Memory B cell (primary cell): ENCODE data around the gene VPS26C.

Experiments used
- ATAC-seq: fragments of 150-1000 bp; cut with Tn5 transposase; 2 replicates; pipeline ENCODE4 v1.10.0; 2021; ENCODE audit warnings: low read depth, mild to moderate bottlenecking, moderate library complexity
- DNase-seq, 2 donors: peaks; one replicate each; pipeline ENCODE4 v3.0.0; 2022; ENCODE audit warnings: low spot score in 2 of 2
- H3K27ac Mint-ChIP-seq: one replicate; pipeline ENCODE4 v1.8.0; 2022; ENCODE audit warnings: mild to moderate bottlenecking, moderate library complexity, mixed read lengths
- H3K27me3 Mint-ChIP-seq: one replicate; pipeline ENCODE4 v1.8.0; 2022; ENCODE audit warnings: mixed read lengths
- H3K36me3 Mint-ChIP-seq: one replicate; pipeline ENCODE4 v1.8.0; 2022; ENCODE audit warnings: mild to moderate bottlenecking, mixed read lengths
- H3K4me1 Mint-ChIP-seq: one replicate; pipeline ENCODE4 v1.8.0; 2022; ENCODE audit warnings: mixed read lengths
- H3K4me3 Mint-ChIP-seq: one replicate; pipeline ENCODE4 v1.8.0; 2022; ENCODE audit warnings: mild to moderate bottlenecking, moderate library complexity, mixed read lengths
- H3K9me3 Mint-ChIP-seq: one replicate; pipeline ENCODE4 v1.8.0; 2022; ENCODE audit warnings: mixed read lengths

The VPS26C gene

DNA sequence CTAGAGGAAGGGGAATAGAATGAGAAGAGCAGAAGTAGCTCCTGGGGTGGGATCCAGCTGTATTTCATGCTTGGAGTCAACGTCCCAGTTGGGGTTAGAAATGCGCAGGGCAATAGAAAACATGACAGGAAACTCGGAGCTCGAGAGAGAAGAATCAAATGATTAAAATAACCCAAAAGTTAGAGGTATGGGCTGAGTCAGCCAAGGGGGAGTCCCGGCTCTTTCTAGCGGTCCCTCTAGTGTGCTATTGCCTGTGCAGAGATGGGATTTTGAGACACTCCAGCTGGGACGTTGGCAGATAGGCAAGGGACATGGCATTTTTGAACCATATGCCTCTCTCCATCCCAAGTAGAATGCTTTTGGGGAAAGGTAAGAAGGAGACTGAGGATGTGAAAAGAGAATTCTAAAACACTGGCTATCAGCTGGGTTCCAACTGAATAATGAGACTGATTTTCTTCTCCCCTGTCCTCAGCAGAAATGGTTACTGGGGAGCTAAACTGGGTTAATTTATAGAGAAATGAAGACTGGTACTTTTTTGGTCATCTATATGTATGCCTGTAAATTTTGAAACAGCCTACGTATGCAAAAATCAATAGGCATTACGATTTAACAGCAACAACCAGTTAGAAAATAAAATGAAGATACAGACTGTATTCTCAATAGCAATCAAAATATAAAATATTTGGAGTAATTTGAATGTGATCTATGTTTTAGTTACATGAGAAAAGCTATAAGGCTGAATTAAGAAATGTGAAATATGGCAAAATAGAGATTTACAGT, 7.0 kb upstream of the VPS26C start:
- Mint-ChIP-seq H3K4me3 (no peak overlapping the region), H3K27me3 (peaks cover 6% of the 10 kb centered on the region), H3K36me3 (peaks cover 4% of the 10 kb centered on the region), H3K9me3 (no peaks in the 10 kb centered on the region), H3K4me1 (peaks cover 4% of the 10 kb centered on the region), H3K27ac (no peak overlapping the region)
- ATAC-seq (peak; percentile 46), DNase-seq (no peak)

DNA sequence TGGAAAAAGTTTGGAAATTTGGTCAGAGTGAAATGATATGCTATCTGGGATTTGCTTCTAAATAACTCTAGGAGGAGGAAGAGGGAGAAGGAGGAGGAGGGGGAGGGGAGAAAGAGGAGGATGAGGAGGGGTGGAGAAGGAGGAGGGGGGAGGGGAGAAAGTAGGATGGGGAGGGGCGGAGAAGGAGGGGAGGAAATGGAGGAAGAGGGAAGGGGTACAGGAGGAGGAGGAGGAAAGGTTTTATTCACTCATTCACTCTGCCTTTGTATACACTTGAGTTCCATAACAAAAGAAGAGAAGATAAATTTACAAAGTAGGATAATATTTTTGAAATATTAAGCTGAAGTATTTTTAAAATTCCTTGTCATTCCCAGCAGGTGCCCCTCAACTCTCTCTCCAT, 6.3 kb upstream of the VPS26C start:
- no peak for ATAC-seq
- DNase-seq: no peak
- Mint-ChIP-seq H3K4me3 (no peak overlapping the region), H3K4me1 (peaks cover 4% of the 10 kb centered on the region), H3K9me3 (no peaks in the 10 kb centered on the region), H3K27me3 (peaks cover 6% of the 10 kb centered on the region), H3K36me3 (peaks cover 4% of the 10 kb centered on the region), H3K27ac (no peak overlapping the region)

DNA sequence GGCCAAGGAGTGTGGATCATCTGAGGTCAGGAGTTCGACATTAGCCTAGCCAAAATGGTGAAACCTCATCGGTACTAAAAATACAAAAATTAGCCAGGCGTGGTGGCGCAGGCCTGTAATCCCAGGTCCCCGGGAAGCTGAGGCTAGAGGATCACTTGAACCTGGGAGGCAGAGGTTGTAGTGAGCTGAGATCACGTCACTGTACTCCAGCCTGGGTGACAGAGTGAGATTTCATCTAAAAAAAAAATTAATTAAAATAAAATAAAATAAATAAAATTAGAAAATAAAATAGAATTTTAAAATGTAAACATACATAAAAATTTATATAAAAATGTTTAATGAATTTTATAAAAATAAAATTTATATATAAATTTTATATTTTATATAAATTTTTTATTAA, 5.8 kb upstream of the VPS26C start:
- peaks cover 4% of the 10 kb centered on the region for H3K4me1 Mint-ChIP-seq
- no peak overlapping the region for H3K4me3 Mint-ChIP-seq
- DNase-seq: no peak
- no peak overlapping the region for H3K27ac Mint-ChIP-seq
- peaks cover 6% of the 10 kb centered on the region for H3K27me3 Mint-ChIP-seq
- ATAC-seq: no peak
- H3K9me3 Mint-ChIP-seq: no peaks in the 10 kb centered on the region
- H3K36me3 Mint-ChIP-seq: peaks cover 4% of the 10 kb centered on the region

DNA sequence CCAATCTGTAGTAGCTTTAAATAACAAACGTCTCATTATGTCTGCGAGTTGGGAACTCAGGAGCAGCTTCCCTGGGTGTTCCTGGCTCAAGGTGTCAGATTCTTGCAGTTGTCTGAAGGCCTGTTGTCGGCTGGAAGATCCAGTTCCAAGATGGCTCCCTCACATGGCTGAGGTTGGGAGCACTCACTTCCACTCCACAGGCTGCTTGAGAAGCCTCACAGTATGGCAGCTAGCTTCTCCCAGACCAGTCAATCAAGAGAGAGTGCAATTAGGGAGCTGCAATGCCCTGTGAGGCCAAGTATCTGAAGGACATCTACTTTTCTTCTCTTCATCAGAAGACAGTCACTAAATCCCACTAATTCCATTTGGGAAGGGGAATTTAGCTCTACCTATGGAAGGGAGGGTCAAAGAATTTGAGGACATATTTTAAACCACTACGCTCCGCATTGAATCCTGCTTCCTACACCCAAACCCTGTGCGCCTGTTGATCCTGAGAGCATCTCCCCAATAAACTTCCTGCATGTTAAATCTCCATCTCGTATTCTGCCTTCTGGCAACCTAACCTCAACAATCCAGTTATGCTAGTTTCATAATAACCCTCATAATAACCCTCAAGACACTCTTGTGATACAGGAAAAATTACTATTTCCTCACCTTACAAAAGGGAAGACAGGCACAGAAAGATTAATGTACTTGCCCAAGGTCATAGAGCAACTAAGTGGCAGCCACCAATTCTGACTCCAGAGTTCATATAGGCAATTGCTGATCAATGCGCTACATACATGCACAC, 3.6 kb upstream of the VPS26C start:
- Mint-ChIP-seq H3K27ac (no peak overlapping the region), H3K9me3 (no peaks in the 10 kb centered on the region), H3K36me3 (peaks cover 4% of the 10 kb centered on the region), H3K27me3 (peaks cover 6% of the 10 kb centered on the region), H3K4me3 (no peak overlapping the region), H3K4me1 (peaks cover 7% of the 10 kb centered on the region)
- no peak for DNase-seq
- no peak for ATAC-seq

DNA sequence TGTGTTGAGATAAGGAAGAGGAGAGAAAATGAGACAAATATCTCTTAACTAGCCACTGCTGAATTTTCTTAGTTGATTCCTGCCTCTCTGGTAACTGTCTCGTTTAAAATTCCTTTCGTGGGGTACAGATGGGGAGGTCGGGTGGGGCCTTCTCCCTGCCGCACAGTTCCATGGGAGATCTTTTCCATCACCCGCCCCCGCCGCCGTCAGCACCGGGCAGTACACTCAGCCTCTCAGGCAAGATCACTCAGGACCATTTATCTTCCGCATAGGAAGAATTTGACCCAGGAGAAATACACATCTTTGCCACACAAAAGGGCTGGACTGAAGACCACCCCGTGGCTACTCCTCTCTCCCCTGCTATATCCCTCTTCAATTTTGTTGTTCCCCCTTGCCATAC, 2.3 kb upstream of the VPS26C start:
- peaks cover 6% of the 10 kb centered on the region for H3K27me3 Mint-ChIP-seq
- H3K36me3 Mint-ChIP-seq: peaks cover 6% of the 10 kb centered on the region
- H3K9me3 Mint-ChIP-seq: no peaks in the 10 kb centered on the region
- no peak for ATAC-seq
- H3K4me3 Mint-ChIP-seq: peak overlapping the region; percentile 96
- H3K4me1 Mint-ChIP-seq: peaks cover 13% of the 10 kb centered on the region
- DNase-seq: no peak
- H3K27ac Mint-ChIP-seq: peak overlapping the region; percentile 45

DNA sequence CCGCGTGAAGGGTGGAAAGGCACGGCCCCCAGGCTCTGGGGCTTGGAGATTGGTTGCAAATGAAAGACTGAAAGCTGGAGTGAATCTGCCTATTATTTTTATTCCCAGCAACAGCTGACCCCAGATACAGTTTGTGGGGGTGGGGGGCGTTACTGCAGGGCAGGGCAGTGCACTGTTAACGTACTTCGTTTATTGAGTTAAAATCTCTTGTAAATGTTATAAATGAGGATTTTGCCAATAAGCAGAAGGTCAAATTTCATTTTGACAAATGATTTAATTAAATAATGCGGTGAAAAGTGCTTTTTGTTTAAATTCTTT, 1.0 kb upstream of the VPS26C start:
- ATAC-seq: no peak
- H3K4me3 Mint-ChIP-seq: peak overlapping the region; percentile 96
- DNase-seq: no peak
- peaks cover 6% of the 10 kb centered on the region for H3K36me3 Mint-ChIP-seq
- H3K9me3 Mint-ChIP-seq: no peaks in the 10 kb centered on the region
- H3K4me1 Mint-ChIP-seq: peaks cover 14% of the 10 kb centered on the region
- peaks cover 5% of the 10 kb centered on the region for H3K27me3 Mint-ChIP-seq
- H3K27ac Mint-ChIP-seq: peak overlapping the region; percentile 96

DNA sequence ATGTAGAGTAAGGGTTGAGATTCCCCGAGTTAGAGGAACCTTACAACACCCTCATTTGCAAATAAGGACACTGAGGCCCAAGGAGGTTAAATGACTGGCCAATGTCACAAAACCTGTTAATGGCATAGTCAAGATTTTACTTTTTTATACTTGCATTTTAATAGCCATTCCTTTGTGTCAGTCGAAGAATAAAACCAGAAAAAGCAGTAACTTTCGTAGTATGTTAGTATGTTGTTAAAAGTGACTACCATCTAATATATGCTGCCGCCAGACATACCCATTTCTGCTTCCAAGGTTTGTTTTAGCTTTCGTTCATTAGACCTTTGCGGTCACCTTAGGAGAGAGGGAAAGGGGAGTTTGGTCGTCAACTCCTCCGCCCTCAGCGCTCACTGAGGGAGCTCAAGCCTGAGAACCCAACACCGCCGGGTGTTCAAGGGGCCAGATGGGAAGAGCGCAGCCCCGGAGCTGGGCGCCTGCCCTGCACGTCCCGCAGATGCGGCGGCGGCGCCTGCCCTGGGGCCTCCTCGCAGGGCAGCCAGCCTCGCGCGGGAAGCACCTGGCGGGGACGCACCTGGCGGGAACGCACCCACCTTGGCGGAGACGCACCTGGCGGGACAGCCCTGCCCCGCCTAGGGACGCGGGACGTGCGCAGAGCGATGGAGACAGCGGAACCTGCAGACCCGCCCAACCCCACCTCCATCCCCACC, 466 bp downstream of the VPS26C start:
- Mint-ChIP-seq H3K4me1 (peaks cover 18% of the 10 kb centered on the region), H3K27me3 (peaks cover 3% of the 10 kb centered on the region)

DNA sequence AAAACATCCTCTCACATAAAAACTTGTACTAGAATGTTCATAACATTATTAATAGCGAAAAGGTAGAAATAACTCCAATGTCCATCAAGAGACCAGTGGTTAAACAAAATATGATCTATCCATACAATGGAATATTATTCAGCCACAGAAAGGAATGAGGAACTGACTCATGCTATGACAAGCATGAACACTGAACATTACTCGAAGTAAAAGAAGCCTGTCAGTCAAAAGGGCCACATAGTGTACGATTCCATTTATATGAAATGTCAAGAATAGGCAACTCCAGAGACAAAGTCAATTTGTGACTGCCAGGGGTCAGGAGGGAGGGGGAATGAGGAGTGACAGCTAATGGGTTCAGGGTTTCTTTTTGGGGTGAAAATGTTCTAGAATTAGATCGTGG, 2.3 kb downstream of the VPS26C start:
- peaks cover 9% of the 10 kb centered on the region for H3K36me3 Mint-ChIP-seq
- peak overlapping the region; percentile 6 for H3K27ac Mint-ChIP-seq

More for the DNA sequence above, 466 bp downstream of the VPS26C start:
- peak; percentile 50 for ATAC-seq
- Mint-ChIP-seq H3K36me3 (peaks cover 6% of the 10 kb centered on the region), H3K9me3 (no peaks in the 10 kb centered on the region), H3K4me3 (peak overlapping the region; percentile 96), H3K27ac (peak overlapping the region; percentile 96)
- DNase-seq: peak; percentile 76 to 77

DNA sequence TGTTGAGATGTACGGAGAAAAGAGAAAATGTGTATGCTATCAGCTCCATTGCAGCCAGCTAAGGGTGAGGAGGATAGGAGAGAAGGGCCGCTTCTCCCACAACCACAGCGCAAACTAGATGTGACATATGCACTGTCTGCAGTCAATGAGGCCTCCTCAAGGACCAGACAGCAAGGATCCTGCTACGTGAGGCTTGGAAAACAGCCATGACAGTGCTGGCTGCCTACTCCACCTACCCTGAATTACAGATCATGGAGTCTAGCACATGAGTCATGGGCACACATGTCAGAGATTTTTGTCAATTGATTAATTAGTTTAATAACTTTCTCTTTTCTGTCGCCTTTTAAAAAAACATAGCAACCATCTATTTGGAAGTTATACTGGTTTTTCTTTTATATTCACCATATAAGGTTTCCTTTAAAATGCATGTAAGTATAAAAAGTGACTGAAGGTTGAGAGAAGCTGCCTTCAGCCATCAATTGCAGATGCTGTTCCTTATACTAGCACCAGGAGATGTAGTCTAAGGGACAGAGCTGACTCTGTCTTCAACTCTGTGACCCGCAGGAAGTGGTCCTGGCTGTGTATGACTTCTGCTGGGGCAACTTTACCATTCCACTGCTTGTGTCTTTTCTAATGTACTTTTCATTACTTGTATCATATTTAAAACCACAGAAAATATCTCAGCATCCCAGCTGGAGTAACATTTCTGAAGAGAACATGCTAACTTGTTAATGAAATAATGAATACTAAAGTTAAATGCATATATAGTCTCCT, 3.1 kb downstream of the VPS26C start:
- Mint-ChIP-seq H3K36me3 (peaks cover 9% of the 10 kb centered on the region), H3K4me1 (peaks cover 16% of the 10 kb centered on the region), H3K27me3 (no peaks in the 10 kb centered on the region), H3K27ac (peak overlapping the region; percentile 6), H3K4me3 (no peak overlapping the region), H3K9me3 (no peaks in the 10 kb centered on the region)
- DNase-seq (no peak), ATAC-seq (no peak)

More for the DNA sequence above, 2.3 kb downstream of the VPS26C start:
- DNase-seq (no peak), ATAC-seq (no peak)
- Mint-ChIP-seq H3K4me3 (no peak overlapping the region), H3K27me3 (no peaks in the 10 kb centered on the region), H3K4me1 (peaks cover 18% of the 10 kb centered on the region), H3K9me3 (no peaks in the 10 kb centered on the region)

DNA sequence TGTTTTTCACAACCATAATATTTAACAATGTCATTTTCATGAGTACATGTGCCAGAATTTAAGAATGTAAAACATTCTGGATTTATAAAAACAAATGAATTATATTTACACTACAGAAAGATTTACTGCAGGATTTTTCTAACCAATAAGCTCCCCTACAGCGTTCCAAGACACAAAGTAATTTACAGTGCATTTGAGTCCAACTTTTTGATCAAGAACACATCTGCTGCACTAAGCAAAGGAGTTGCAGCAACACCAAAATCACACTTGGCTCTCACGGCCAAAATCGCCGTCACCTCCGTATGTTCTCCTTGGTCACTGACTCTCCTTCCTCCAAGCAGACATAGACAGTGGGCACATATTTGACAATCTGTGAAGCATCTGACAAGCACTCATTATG, 7.7 kb downstream of the VPS26C start:
- Mint-ChIP-seq H3K9me3 (no peaks in the 10 kb centered on the region), H3K27me3 (no peaks in the 10 kb centered on the region), H3K4me1 (peaks cover 19% of the 10 kb centered on the region), H3K4me3 (no peak overlapping the region), H3K36me3 (peaks cover 6% of the 10 kb centered on the region), H3K27ac (no peak overlapping the region)
- DNase-seq (no peak), ATAC-seq (no peak)

DNA sequence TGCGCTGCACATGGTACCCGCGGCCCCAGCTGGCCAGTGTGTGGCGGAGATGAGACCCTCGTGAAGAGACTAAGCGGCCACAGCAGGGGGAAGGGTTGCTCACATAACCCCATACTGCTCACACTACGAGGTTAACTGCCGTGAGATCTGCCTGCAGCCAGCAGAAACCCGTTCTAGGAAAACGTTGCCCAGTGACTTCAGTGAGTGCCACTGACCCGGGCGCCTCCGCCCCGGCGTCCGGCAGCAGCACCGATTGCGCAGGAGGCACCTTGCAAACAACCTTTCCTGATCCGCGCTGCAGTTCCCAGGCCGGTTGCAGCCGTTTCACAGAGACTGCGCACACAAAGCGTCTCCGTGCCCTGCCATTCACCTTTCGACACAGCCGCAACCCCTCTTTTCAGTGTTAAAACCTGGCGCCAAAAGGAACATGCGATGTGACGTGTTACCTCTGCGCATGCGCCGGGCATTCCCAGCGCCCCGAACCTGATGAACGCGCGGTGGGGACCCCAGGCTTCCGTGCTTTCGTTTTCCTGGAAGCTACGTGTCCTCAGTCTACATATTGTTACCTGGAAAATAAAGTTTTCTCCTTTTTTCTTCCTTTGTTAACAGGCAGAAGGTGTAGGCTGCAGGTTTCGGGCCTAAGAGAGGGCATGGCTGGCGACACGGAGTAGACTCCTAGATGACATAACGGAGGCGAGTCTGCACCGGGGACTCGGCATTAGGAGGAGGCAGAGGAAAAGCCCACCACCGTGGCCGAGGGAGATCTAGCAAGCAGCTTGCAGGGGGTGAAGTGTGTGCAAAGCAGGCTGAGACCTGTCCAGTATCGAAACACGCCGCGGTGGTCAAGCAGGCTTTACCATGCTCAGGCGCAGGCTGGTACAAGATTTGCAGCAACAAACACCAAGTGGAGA, 8.9 kb downstream of the VPS26C start:
- ATAC-seq: peak; percentile 62
- Mint-ChIP-seq H3K27me3 (no peaks in the 10 kb centered on the region), H3K36me3 (peaks cover 11% of the 10 kb centered on the region), H3K4me3 (peak overlapping the region; percentile 85), H3K4me1 (peaks cover 20% of the 10 kb centered on the region), H3K27ac (peak overlapping the region; percentile 64), H3K9me3 (no peaks in the 10 kb centered on the region)
- DNase-seq: peak; percentile 71 to 75

DNA sequence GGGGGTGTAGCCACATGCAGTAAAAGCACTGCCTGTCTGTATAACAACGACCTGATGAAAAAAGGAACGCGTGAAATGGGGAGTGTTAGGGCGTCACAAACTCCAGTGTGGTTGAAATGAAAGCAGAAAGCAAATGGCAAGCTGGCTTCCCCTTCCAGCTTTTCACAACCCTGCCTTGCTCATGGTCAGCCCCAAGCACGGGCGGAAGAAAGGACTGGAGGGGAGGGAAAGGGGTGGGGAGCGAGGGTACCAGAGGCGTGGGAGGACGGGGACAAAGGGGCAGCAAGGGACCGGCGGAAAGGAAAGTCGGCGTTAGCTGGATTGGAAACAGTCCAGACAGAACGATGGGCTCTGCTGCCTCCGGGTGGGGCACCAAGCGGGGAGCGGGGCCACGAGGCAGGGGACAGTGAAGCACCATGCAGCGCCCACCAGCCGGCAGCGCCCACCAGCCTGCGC, 9.6 kb downstream of the VPS26C start:
- Mint-ChIP-seq H3K4me3 (peak overlapping the region; percentile 85), H3K27ac (peak overlapping the region; percentile 84), H3K4me1 (peaks cover 22% of the 10 kb centered on the region), H3K36me3 (peaks cover 11% of the 10 kb centered on the region), H3K27me3 (no peaks in the 10 kb centered on the region), H3K9me3 (no peaks in the 10 kb centered on the region)
- DNase-seq (peak; percentile 37 to 46), ATAC-seq (peak; percentile 79)

DNA sequence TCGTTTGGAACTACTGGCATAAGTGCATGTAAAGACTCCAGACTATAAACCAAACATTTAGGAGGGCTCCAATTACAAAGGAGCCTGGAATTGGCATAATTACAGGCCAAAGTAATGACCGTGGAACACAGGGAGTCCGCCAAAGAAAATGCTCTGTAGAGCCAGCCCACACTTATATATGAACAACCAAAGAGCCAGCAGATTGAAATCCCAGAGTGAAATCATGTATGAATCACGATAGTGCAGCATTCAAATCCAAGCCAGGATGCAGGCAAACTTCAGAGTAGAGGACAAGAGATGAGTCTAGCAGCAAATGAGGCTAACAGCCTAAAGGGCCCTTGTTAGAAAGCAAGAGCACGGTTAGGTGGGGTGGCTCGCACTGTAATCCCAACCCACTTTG, 13.1 kb downstream of the VPS26C start:
- Mint-ChIP-seq H3K27me3 (no peaks in the 10 kb centered on the region), H3K27ac (peak overlapping the region; percentile 61), H3K9me3 (no peaks in the 10 kb centered on the region), H3K36me3 (peaks cover 7% of the 10 kb centered on the region), H3K4me1 (peaks cover 27% of the 10 kb centered on the region), H3K4me3 (no peak overlapping the region)
- ATAC-seq (no peak), DNase-seq (no peak)
